Dermis microvascular lymphatic vessel endothelial cell (primary cell): ENCODE results near the gene MAP3K20. TPM values are rescaled to one million over a fixed set of nuclear protein-coding genes. Genes with fewer than 3 reads are reported as not detected.
"Not testable (repeated sequence)": the region's sequence is repeated elsewhere in the genome, so short reads cannot be mapped to it uniquely, and the experiment has no call there.

Experiments
- DNase-seq, 2 donors: peaks; one replicate each; pipeline versions ENCODE4 v3.0.0 to v3.0.0-alpha.2; 2010; ENCODE audit warnings: low read depth in 2 of 2
- total RNA-seq: library from RNA; depleted of rRNA; stranded (reverse); fragments of >200 nt; gene quantifications from 2 replicates; pipeline ENCODE4 v1.2.1, GENCODE V29; 2014

Gene MAP3K20
- total RNA-seq, 1 donor from 2014 or later, result 27.2 TPM

DNA sequence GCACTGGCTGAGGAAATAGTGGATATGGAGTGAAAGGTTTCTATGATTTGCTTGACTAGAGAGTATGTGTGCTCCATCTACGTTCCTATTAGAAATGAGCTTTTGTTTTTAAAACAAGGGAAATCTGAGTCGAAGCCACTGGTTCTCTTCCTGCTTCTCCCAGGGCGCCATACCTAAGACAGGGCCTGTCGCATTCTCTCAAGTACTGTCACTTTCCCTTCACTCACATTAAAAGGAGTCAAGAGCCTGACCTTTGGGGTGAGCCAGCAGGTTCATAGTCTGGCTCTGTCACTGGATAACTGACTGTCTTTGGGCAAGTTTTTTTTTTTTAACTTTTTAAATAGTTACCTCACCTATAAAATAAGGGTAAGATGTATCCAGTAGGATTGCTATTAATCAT is 121.0 kb downstream of the MAP3K20 start:
- no peak for DNase-seq

DNA sequence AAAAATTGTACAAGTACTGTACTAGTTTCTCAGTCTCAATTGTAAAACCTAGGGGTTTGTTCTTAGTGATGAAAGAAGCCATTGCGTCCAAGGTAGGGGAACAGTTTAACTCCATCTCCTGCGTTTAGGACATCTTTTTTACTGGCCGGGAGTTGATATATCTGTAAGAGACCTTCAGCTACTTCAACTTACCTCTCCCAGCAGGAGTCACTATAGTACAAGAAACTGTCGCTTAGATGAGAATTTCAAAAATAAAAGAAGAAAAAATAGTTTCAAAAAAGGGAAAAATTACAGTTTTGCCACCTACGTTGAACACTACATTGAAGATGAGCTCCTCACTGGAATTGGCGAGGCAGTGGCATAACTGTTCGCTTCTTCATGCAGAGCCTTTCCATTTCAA is 122.7 kb downstream of the MAP3K20 start:
- no peak for DNase-seq

DNA sequence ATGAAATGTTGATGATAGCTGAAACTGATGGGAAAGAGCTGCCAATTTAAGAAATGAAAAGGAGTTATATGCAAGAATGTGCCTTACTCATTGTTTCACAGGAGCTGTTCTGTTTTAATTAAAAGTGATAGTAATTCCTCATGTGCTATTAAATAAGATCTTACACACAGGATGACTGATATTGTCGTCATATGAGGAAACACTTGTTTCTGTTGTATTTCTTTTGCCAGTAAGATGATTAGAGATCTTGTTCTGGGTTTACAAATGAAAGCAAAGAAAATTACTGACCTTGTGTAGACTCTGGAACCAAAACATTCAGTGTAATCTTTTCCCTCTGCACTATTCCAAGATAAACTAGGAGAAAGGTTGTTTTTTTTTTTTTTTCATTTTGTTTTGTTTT is 123.6 kb downstream of the MAP3K20 start:
- DNase-seq, result no peak

DNA sequence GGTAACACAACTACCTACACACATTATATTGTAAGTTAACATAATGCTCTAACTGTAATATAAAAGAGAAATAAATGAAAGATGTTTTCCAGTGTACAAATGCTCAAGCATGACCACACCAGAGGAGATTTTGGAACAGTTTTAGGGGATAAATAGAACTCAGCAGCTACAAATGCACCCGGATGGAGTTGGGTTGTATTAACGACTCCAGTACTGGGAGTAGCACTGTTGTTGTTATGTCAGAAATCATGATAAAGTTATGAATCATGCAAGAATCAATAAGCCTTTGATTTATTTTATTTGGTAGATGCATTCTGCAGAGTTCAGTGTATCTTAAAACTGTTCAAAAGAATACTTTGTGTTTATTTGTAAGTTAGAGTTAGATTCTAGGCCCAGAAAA is 126.9 kb downstream of the MAP3K20 start:
- DNase-seq, result no peak

DNA sequence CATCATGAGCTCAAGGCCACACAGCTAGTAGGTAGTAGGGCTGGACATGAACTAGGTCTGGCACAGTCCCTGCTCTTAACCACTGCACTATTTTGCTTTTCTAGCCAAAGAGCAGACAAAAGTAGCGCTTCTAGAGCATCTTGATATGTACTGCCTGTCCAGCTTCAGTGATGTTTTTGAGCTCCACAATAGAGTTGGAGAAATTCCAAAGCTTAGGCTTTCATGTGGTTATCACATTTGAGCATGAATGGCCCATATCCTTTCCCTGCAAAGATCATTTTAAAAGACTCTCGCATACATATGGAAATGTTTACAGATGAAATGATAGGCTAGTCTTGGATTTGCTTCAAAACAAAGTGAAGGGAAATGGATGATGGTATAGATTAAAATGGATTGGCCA is 128.7 kb downstream of the MAP3K20 start:
- DNase-seq, result peak; percentile 21 to 69

DNA sequence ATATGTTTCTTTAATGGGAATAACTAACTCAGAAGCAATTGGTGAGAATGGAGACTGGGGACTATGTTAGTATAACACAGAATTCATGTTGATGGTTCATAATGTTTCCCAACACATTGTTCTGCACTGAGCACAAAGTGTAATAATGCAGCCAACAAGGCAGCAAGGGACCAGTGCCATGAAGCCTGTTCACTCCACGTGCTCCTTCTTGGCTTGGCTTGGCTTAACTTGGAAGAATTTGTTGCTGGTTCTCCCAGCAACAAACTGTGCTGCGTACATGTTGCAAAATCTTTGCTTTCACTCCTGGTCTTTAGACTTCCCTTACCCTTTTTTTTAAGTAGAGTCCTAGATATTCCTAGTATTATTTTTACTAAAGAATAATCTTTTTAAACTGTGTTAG is 129.7 kb downstream of the MAP3K20 start:
- DNase-seq, result no peak

DNA sequence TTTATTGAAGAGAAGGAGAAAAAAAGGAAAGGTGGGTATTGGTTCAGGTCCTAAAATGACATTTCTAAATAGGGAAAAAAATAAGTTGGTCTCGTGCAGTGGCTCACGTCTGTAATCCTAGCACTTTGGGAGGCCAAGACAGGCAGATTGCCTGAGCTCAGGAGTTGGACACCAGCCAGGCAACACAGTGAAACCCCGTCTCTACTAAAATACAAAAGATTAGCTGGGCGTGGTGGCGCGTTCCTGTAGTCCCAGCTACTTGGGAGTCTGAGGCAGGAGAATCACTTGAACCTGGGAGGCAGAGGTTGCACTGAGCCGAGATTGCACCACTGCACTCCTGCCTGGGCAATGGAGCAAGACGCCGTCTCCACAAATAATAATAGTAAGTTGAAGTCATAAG is 131.5 kb downstream of the MAP3K20 start:
- DNase-seq, result not testable (repeated sequence)

DNA sequence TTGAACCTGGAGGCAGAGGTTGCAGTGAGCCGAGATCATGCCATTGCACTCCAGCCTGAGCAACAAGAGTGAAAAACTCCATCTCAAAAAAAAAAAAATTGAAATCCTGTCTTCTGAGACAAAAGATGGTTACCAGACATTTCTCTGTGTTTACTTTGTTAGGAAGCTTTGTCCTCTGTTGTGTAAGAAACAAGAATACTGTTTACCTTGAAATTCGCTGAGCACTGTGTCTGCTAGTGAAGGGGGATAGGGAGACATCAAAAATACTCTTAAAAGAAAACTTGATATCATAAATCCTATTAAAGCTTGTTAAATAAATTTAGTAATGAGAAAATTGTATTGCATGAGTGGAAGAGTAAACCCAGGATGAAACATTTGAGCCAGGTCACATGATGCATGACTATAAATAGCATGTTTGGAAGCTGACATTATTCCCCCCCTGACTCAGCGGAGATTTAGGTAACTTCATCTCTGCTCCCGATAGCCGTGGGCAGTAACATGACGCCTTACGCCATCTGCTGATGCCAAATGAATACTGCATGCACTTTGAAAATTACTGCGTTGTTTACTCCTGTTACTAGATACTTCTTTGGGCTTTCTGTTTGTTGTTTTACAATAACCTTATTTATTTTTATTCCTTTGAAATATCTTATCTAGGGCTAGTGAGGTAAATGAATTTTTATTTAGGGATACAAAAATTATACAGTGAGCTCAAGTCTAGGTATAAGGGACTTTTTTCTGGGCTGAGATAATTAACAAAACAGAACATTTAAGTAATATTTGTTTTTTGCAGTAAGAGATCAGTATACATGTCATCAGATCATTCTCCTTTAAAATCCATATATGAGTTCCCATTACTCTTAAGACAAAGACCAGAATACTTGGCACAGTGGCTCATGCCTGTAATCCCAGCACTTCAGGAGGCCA is 134.9 kb downstream of the MAP3K20 start:
- peak; percentile 88 to 90 for DNase-seq

DNA sequence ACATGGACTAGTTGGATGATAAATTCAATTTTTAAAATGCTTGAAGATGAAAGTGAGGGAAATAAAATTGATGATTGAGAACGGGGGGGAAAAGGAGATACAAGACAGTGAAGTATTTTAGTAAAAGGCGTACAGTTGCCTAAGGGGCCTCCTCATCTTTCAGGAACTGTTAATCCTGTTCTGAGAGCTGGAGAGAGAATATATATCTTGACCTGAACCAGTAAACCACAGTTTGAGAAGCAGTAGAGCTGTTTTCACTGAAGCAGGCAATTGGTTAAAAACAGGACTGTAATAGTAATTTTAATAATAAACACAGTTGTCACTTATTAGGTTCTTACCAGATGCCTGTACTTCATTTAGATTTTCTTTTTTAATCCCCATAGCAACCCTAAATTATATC is 137.5 kb downstream of the MAP3K20 start:
- DNase-seq, result no peak

DNA sequence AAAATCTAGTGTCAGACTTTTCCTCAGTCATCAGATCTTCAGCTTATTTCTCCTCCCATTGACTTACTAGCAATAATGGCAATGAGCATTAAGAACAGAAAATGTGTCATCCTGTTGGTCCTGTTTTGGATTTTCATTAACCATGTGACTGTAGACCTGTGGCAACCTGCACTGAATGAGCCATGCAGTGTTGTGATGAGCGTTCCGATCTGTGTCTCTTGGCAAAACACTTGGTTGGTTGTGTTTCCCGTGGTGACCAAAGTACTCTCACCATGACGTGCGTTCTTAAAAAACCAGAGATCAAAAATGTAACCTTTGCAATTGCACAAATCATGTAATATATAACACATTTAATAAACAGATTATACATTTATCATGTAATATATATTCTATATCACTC is 138.6 kb downstream of the MAP3K20 start:
- peak in 1 of 2 donors; percentile 53 for DNase-seq

DNA sequence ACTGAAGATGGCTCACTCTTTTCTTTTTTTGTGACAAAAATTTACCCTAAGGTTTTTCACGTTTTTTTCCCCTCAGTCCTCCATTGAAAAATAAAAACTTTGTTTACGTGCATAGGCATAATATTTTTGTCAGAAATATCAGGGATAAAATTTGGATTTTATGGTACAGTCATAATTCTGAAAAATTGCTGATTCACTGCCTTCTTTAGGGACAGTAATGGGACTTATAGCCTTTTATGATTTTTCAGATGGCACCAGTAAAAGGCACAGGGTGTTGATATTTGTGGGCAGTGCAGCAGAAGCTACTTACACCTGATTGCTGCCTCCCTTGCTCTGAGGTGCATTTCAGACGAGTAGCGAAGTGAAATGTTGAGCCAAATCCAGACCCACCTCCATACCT is 139.7 kb downstream of the MAP3K20 start:
- DNase-seq, result no peak

DNA sequence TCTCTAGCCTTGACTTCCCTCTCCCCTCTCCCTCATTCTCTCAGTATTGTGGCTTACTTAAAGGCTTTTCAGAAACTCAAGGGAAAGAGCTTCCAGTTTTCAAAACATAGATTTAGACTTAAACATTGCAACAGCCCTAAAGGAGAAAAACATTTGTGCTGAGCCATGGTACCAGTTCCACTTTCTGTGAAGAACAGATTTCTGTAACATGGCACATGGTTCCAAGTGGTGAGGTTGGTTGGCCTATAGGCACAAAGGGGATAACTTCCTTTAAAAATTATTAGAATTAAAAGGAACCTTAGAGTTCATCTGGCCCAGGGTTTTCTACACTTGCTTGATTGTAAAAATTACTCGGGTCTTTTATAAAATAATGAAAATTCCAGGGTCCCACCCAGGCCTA is 140.4 kb downstream of the MAP3K20 start:
- no peak for DNase-seq

DNA sequence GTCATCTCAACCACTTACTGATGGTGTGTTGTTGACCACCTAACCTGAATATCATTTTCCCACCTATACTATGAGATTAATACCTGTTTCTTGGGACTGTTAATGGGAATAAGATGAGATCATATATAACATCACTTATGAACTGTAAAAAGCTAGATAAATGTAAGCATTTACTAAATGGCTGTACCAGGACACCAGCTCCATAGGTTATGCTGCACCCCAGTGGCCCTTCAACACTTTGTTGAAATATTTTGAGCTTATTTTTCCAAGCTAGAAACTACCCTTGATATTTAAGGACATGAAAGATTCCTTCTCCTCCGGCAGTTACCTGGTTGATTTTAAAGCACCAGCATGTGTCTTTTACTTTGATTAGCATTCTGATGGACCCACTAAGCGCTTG is 141.0 kb downstream of the MAP3K20 start:
- DNase-seq, result no peak

DNA sequence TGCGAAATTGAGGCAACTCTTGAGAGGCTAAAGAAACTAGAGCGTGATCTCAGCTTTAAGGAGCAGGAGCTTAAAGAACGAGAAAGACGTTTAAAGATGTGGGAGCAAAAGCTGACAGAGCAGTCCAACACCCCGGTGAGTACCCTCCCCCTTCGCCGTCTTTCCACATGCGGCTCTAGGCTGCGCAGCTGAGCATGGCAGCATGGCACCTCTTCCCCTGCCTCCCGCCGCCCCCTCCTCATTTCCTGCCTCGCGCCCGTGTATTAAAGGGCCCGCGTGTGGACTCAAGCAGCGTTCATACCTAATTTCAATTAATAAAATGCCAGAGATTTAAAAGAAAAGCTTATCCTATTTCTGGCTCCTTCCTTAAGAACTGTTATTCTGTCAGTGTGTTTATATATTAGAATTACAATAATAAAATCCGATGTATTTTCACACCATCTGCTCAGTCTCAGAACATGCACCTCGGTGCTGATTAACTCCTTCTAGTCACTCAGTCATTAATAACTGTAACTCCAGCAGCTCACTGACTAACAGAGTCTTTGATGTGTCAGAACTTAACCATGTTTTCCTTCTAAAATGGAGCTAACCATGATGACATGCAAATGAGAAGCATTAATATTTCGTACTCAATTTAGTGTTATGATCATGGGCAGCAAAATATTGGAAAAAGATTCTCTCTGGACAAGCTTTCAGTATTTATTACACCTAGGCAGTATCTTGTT is 141.6 kb downstream of the MAP3K20 start:
- no peak for DNase-seq

DNA sequence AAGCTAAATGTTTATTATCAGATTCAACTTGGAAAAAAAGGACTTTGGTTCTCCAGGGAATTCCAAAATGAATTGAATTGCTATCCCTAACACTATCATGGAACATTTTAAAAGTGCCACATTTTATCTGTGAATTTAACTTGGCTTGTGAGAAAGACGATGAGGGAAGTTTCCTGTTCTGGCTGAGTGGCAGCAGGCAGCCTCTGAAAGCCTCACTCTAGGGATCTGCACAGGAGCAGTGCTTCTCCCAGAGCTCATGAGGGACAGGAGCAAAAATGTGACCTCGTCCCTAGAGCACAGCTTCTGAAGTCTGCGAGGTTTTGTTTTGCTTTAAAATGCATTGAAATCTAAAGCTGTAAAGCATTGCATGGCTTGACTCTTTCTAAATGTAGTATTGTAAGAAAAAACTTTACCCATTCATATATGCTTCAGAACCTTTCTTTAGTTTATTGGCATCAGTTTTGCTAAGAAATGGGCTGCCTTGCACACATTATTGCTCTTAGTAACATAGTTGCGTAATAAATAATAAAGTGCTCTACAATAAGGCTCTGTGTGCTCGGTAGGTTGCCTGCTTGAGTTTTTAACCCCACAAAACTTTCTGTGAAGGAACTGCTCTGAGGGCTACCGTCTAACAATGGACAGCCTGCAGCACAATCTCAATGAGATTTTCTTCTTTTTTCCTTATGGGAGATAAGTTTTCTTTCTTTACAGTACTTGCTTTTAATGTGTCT is 142.8 kb downstream of the MAP3K20 start:
- DNase-seq, result peak; percentile 65 to 67

DNA sequence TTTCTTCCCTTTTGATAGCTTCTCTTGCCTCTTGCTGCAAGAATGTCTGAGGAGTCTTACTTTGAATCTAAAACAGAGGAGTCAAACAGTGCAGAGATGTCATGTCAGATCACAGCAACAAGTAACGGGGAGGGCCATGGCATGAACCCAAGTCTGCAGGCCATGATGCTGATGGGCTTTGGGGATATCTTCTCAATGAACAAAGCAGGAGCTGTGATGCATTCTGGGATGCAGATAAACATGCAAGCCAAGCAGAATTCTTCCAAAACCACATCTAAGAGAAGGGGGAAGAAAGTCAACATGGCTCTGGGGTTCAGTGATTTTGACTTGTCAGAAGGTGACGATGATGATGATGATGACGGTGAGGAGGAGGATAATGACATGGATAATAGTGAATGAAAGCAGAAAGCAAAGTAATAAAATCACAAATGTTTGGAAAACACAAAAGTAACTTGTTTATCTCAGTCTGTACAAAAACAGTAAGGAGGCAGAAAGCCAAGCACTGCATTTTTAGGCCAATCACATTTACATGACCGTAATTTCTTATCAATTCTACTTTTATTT is 145.6 kb downstream of the MAP3K20 start:
- no peak for DNase-seq

DNA sequence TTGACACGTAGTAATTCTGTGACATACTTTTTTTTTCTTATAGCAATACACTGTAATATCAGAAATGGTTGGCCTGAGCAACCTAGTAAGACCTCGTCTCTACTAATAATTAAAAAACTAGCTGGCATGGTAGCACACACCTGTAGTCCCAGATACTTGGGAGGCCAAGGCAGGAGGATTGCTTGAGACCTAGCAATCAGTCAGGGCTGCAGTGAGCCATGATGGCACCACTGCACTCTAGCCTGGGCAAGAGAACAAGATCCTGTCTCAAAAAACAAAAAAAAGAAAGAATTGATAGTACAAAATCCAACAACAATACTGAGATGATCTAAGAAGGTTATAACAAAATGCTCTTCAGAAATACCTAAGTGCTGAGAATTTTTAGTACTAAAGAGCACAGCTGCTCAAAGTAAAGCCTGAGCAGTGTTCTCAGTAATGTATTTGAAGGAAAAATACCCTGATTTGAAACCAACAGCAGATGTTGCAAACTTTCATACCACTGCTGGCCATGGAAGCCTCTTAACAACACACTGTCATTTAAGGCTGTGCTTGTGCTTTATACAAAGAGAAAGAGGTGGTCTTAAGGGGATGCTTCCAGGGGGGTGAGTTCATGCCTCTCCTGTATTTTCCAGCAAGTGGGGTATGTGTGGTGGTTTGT is 146.4 kb downstream of the MAP3K20 start:
- DNase-seq, result no peak

DNA sequence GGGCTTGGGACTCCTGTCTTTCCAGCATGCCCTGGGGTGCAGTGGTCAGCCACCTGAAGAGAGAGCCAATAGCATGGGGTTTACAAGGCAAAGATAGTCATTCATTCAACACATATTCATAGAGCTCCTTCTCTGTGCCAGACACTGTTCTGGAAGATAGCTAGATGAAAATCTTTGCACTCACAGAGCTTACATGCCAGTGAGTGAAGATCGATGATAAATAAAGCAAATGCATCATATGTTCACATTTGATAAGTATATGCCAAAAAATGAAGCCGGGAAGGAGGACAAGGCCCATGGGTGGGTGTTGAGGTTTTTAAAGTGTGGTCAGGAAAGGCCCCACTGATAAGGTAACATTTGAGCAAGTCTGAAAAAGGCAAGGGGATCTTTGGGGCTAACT is 148.2 kb downstream of the MAP3K20 start:
- DNase-seq, result no peak

DNA sequence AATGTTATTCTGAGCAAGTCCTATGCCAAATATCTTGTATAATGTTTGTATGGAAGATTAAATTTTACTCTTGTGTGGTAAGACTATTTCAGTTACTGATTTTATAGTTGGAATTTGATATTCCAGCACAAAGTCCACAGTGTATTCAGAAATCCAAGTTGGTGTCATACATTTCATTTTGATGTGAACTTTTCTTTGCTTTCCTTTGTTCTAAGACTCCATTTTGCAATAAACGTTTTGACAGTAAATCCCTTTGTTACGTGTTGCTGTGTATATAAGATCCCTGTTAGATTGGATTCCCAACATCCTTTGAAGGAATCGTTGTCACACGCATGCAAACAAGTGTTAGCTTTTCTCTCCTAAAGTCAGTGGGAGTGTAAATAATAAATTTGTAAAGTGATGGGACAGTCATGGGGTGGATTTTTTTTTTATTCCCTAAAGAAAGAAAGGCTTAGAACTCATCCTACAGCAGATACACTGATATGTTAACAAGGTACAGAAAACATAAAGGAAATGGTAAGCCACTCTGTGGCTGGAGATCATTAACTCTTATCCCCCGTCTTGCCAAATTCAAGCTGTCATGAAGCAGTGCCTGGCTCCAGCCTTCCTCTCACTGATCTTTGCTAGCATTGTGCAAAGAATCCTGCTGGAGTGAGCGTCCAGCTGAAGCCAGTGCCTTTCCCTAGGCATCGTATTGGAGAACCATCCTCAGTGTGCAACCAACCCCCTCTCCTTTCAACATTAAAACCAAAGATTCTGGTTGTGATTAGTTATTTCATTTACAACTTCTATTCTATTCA is 151.5 kb downstream of the MAP3K20 start:
- DNase-seq, result no peak

DNA sequence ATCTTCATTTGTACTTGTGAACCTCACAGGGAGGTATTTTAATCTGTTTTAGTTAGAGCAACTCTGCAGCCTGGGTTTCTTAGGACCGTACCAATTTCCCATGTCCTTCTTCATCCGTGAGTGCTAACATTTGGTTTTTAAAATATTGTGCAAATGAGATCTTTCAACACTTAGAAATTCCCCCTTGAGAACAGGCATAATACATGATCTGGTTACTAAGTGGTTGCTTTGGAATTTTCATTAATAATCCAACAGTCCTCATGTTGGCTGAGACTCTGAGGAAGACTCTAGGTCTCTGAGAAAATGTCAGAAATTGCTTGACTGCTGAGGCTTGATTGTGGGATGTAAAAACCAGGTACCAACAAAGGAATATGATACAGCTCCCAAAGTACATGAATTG is 153.4 kb downstream of the MAP3K20 start:
- DNase-seq, result no peak
